OCI-LY7 (cell line): ENCODE measurements around the gene GGCX.

Source experiments
- CTCF ChIP-seq: fragments of 200-600 bp; sonication (generic); conservative IDR thresholded peaks from 2 replicates; pipeline ENCODE4 v1.5.1; 2014; ENCODE audit warnings: mild to moderate bottlenecking, antibody characterized with exemption, low read length, moderate library complexity, mixed read lengths
- EZH2phosphoT487 ChIP-seq: fragments of 200-600 bp; sonication (generic); IDR thresholded peaks from 2 replicates; pipeline ENCODE4 v1.6.1; 2018; ENCODE audit warnings: low read depth, borderline replicate concordance, mild to moderate bottlenecking, mixed run types, antibody characterized with exemption, low read length, moderate library complexity, mixed read lengths

- no peak for TF ChIP-seq CTCF
- no peak for TF ChIP-seq EZH2phosphoT487
Observed at GRCh38 chr2:85497944-85498630, 63.2 kb downstream of the GGCX start.
